A673 (cell line): ENCODE data around the gene ARHGAP6.

Experiments used
- CTCF ChIP-seq: fragments of 300-800, 200-600 bp; sonication (generic); conservative IDR thresholded peaks from 2 replicates; pipeline ENCODE4 v1.5.1; 2017; ENCODE audit warnings: low read depth, mild to moderate bottlenecking, antibody characterized with exemption, low read length, moderate library complexity, mixed read lengths
- EZH2 ChIP-seq: fragments of 200-600 bp; sonication (generic); IDR thresholded peaks from 2 replicates; pipeline ENCODE4 v1.6.1; 2017; ENCODE audit warnings: borderline replicate concordance, low read depth, mild to moderate bottlenecking, mixed read lengths, antibody characterized with exemption, low read length; ENCODE audit not compliant: poor library complexity, severe bottlenecking

- no peak for TF ChIP-seq EZH2
- TF ChIP-seq CTCF = no peak
Measured at GRCh38 chrX:11328134-11328533, 337.6 kb downstream of the ARHGAP6 start.
